Stimulated activated CD4-positive, alpha-beta T cell treated with anti-CD3 and anti-CD28 coated beads, Interleukin-4, amount 100 ng/mL, for 4 hours (primary cell): ENCODE data around the gene HOXA2.

Experiments
- DNase-seq, 2 experiments: peaks; one replicate each; pipeline ENCODE4 v3.0.0-alpha.2; 2020

Gene HOXA2

DNA sequence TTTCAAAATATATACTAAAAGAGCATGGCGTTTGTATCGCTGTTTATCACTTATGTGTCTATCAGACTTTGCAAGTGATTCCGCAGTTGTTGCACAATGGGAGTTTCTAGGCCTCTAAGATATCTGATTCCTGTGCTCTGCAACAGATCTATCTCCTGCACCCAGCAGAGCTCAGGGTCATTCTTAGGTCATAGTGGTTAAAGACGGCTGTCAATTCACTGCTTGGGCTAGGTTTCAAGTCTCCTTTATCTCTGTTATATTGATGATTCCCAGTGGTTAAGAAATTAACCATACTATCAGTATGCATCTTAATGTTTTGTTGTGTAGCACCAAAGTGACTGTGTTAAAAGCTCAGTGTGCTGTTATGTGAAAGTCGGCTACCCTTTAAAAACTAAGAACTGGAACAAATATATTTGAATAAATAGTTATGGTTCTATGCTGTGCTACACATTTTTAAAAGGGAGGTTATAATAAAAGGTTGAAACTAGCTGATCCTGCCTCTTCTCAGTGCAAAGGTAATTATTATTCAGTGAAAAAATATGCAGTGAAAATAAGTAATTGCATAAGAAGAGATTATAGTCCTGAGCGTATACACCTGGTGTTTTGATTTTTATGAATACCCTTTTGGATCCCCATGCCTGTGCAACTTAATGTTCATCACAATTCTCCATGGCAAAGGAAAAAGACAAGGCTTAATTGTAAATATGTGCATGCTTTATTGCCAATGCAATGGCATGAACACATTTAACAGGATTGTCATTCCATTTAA lies 30.7 kb downstream of the HOXA2 start:
- no peak for DNase-seq

DNA sequence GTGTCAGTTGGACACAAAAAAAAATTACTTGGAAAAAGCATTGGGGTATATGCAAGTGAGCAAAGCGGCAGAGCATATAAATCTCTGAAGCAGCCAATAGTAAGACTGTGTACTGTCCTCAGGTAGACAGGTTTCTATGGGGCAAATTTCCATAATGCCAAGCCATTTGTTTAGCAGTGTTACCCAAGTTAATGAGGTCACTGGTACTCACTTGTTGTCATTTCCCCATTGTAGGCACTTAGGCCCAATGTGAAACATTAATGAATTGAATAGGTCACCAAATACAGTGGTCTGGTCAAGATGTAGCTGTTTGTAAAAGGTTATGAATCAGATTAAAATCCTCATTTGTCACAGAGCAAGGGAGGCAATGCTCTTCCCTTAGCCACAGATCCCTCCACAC lies 34.2 kb downstream of the HOXA2 start:
- no peak for DNase-seq

DNA sequence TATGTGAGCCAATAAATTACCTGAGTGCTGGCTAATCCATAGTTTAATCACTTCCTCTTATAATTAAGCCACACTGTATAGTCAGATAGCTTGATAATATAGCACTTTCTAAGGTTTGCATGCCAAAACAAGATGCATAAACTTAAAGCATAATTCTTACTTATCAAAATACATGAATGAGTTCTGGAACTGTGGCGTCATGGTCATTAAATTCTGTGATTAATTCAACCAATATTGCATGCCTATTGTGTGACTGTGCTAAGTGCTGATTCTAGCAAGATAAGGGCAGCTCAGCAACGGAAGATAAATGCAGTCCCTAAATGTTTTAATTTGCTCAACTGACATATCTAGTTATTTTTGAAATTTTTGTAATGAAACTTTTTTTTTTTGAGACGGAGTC lies 36.3 kb downstream of the HOXA2 start:
- no peak for DNase-seq

- no peak for DNase-seq
Measured at GRCh38 chr7:27065709-27066108, 36.8 kb downstream of the HOXA2 start.

- DNase-seq, result no peak
Measured at GRCh38 chr7:27064661-27065060, 37.8 kb downstream of the HOXA2 start.

DNA sequence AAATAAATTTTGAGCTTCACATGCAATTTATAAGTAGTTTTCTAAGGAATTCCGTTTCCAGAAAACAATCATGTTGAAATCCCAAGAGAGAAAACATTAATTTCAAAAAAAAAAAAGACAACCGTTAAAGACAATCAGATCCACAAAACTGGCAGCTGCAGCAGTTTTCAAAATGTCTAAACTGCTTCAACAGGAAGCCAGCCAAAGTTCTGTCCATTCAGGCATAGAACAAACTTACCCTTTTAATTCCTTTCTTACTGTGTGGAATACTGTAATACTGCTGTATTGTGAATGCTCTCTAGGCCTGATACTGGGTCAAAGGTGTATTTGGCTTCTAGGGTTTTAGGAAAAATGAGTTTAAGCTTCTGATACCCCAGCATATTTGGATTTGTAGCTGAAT lies 38.3 kb downstream of the HOXA2 start:
- no peak for DNase-seq

DNA sequence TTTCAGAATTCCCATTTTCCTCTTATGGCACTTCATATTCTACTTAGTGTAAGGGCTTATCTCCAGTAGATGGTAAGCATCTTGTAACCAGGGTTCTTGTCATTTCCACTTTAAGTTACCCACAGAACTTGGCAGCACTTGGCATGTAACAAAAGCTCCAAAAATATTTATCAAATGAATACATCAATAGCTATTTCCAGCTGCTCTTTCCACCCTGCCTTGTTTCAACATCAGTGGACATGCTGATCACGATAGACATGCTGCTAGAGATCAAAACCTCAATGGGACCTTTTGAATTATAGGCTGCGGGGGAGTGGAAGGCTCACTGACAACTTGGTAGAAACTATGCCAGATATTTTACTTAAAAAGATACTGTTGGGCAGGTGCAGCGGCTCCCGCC lies 39.5 kb downstream of the HOXA2 start:
- no peak for DNase-seq

DNA sequence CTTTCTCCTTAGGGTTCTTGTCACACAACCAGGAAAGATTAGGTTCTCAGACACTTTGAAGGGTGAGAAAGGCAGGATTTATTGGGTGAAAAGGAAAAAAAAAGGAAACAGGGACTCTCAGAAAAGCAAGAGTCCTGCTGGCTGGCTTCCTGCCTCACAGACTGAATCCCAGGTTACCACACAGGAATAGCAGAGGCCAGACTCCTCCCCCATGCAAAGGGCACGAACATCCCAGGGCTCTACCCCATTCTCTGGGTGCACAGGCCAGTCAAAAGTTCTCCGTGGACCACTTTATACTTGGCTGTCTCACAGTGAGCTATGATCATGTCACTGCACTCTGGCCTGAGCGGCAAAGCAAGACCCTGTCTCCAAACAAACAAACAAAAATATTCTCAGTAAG lies 49.3 kb downstream of the HOXA2 start:
- no peak for DNase-seq

DNA sequence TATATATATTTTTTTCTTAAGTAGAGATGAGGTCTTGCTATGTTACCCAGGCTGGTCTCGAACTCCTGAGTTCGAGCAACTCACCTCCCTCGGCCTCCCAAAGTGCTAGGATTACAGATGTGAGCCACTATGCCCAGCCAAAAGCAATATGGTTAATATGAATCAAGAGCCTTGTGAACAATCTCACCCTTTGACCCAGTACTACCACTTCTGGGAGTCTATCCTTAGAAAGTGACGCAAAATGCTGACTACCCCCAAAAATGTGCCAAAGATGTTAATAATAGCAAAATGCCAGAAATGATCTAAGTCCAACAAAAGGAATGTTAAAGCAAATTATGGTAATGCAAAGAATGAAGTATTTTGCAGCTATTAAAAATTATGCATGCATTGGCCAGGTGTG lies 51.0 kb downstream of the HOXA2 start:
- DNase-seq, result no peak
